Lung microvascular endothelial cell (primary cell): ENCODE results near the gene AMPH. TPM values are rescaled to one million over a fixed set of nuclear protein-coding genes. Genes with fewer than 3 reads are reported as not detected.

Source experiments
- DNase-seq, 2 donors: peaks; one replicate each; pipeline versions ENCODE4 v3.0.0 to v3.0.0-alpha.2; 2010; ENCODE audit warnings: low read depth in 2 of 2
- total RNA-seq: library from RNA; depleted of rRNA; stranded (reverse); fragments of >200 nt; gene quantifications from 2 replicates; pipeline ENCODE4 v1.2.1, GENCODE V29; 2014

The AMPH gene
- total RNA-seq, result not detected in 2 replicates

GRCh38 chr7:38630720-38631673 lies at the start of gene AMPH:
TSS of gene AMPH (minus strand) at chr7:38631373. CDS start at chr7:38631351, 22 bp downstream.
- peak; percentile 3 to 5 for DNase-seq

GRCh38 chr7:38679419-38679818 lies 48.2 kb upstream of the AMPH start:
- DNase-seq, result no peak

- DNase-seq, result no peak
These were observed 47.5 kb upstream of the AMPH start for GRCh38 chr7:38678698-38679054.

GRCh38 chr7:38677981-38678697 lies 47.0 kb upstream of the AMPH start:
- DNase-seq, result no peak

GRCh38 chr7:38675494-38676106 lies 44.4 kb upstream of the AMPH start:
- DNase-seq, result no peak

- DNase-seq, result no peak
These were observed 43.3 kb upstream of the AMPH start for GRCh38 chr7:38674513-38674912.

GRCh38 chr7:38673795-38674194 lies 42.6 kb upstream of the AMPH start:
- DNase-seq, result peak; percentile 62 to 64

- no peak for DNase-seq
These were observed 41.0 kb upstream of the AMPH start for GRCh38 chr7:38671911-38672905.

- no peak for DNase-seq
These were observed 38.9 kb upstream of the AMPH start for GRCh38 chr7:38669965-38670520.

- no peak for DNase-seq
These were observed 33.8 kb upstream of the AMPH start for GRCh38 chr7:38664972-38665371.

- DNase-seq, result peak; percentile 38 to 54
These were observed 29.4 kb upstream of the AMPH start for GRCh38 chr7:38660427-38661099.

- no peak for DNase-seq
These were observed 28.8 kb upstream of the AMPH start for GRCh38 chr7:38659931-38660330.

- DNase-seq, result no peak
These were observed 27.7 kb upstream of the AMPH start for GRCh38 chr7:38658921-38659320.

GRCh38 chr7:38656968-38657367 lies 25.8 kb upstream of the AMPH start:
- no peak for DNase-seq

GRCh38 chr7:38655833-38656774 lies 24.9 kb upstream of the AMPH start:
- no peak for DNase-seq

- DNase-seq, result no peak
These were observed 6.8 kb upstream of the AMPH start for GRCh38 chr7:38637957-38638356.

GRCh38 chr7:38632411-38632810 lies 1.2 kb upstream of the AMPH start:
- no peak for DNase-seq

GRCh38 chr7:38629651-38630510 lies 1.3 kb downstream of the AMPH start:
- DNase-seq, result no peak
